Effector CD4-positive, alpha-beta T cell (primary cell): ENCODE data around the gene IL5RA.

Source experiments
- DNase-seq: peaks from one replicate; pipeline ENCODE4 v3.0.0-alpha.2; 2020

The IL5RA gene

DNA sequence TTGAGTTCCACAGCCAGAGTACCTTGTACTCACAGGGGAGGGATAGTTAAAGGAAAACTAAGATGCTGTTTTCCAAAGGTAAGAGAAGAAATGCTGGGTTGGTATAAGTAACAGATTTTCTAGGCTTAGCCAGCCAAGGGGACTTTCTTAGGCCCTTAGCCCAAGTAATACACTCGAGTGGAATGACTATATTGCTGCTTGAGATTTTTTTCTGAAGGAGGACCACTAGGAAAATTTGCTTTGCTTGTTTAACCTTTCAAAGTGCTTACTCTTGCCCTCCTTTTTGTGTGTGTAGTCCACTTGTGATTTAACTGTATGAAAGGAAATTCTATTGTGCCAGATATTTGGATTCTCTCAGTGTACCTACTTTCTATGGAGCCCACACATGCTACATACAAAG lies 50.5 kb downstream of the IL5RA start:
- DNase-seq = no peak

DNA sequence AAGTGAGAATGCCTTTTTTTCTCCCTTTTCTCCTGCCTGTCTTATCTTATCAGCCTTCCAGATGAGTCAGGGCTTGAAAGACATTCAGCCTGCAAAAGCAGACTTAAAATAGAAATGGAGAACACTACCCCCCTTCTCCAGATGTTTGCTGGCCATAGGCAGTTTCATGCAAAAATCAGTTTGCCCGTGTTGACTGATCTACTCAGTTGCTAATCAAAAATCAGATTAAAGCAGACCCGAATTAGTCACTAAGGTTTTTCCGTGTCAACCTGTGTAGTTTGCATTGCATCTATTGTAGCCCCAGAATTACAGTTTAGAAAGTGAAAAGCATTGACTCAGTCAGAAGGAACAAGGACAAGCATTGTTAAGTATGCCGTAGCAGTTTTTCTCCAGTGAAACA lies 56.2 kb downstream of the IL5RA start:
- no peak for DNase-seq

DNA sequence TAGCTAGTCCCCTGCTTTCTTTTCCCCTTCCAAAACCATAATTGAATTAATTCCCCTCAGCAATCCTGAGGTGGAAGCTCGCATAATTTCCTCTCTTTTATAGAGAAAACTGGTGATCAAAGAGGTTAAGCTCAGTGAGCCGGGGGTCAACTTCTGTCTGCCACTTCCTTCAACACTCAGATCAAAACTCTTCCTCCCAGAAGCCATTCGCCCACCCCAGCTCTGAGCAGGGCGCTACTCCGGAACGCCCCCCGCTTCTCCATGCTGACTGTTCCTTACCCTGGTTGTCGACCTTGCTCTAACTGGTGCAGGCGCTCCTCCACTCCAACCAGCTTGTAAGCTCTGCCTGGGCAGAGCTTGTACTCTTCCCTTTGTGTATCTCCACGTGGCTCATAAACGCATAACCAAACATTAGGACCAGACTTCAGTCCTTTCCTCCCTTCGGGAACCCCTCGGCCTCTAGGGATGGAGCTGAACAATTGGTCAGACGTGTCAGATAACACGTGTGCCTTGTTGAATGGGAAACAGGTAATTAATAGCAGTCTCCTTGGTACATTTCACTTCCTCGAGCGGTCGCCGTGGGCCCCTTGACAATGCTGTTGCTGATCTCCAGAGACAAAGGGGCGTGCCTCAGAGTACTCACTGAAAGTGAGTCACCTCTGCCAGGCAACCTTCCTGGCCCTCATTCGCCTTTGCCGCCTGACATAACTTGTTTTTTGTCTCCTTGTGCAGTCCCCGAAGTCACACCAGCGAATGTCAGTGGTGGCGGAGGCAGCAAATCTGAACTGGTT lies 71.8 kb downstream of the IL5RA start:
- DNase-seq = no peak

DNA sequence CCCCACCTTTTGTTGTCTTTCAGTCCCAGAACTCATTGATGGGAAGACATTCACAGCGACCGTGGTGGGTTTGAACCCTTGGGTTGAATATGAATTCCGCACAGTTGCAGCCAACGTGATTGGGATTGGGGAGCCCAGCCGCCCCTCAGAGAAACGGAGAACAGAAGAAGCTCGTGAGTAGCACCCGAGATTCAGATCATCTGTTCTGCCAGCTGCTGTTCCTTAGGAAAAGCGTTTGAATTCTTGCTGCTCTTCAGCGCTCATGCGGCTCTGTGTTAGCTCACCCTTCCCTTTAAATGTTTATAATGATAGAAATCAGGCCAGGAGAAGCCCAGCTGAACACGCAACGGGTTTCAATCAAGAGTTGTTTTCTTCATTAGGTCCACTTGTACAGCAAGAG lies 73.0 kb downstream of the IL5RA start:
- no peak for DNase-seq

DNA sequence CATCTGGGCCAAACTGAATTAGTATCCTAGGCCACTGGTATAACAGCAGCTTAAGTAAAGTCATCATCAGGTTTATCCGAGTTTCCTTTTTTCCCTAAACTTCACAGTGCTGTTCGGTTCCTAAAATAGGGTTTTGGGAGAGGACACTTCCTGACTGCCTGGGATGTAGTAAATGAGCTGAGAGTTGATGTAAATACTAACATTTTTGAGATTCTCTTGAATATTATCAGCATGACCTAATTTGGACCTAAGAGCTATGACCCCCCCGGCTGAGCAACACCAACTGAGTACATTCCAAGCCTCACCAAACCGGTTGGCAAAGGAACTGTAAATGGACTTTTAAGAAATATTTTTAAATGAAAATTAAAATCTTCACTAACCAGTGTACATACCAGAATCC lies 78.8 kb downstream of the IL5RA start:
- no peak for DNase-seq

GRCh38 chr3:3027976-3028567 lies 82.1 kb downstream of the IL5RA start:
- DNase-seq = no peak

- no peak for DNase-seq
These were observed 86.9 kb downstream of the IL5RA start for GRCh38 chr3:3023111-3023745.

- no peak for DNase-seq
These were observed 90.0 kb downstream of the IL5RA start for GRCh38 chr3:3020209-3020608.
